K562 (cell line): ENCODE results near the gene PTBP3. TPM values are rescaled to one million over a fixed set of nuclear protein-coding genes. Genes with fewer than 3 reads are reported as not detected.
A peak's percentile ranks its signal among the peaks of the same experiment; 100 is the strongest.

Source experiments
- CUX1 ChIP-seq: fragments of 200-800 bp; sonication (Bioruptor generic); IDR thresholded peaks from 2 replicates; pipeline ENCODE4 v1.6.1; 2016; ENCODE audit warnings: missing genetic modification characterization, missing compliant biosample characterization
- FOSL1 ChIP-seq: fragments of 200-800 bp; sonication (Bioruptor generic); conservative IDR thresholded peaks from 2 replicates; pipeline ENCODE4 v1.6.1; 2016; ENCODE audit warnings: missing genetic modification characterization, missing compliant biosample characterization
- MIER1 ChIP-seq: fragments of 450-650 bp; IDR thresholded peaks from 2 replicates; pipeline ENCODE4 v1.6.1; 2016; ENCODE audit warnings: antibody characterized with exemption, mild to moderate bottlenecking, low read depth
- PBX2 ChIP-seq, 2 experiments: IDR thresholded peaks in 1 of 2; conservative IDR thresholded peaks in 1 of 2; 2 replicates each; pipeline ENCODE4 v1.6.1; 2016; ENCODE audit warnings: low read depth in 2 of 2, mild to moderate bottlenecking in 1 of 2, missing compliant biosample characterization in 1 of 2, missing genetic modification characterization in 1 of 2, moderate library complexity in 1 of 2
- POLR3G ChIP-seq: IDR thresholded peaks from 2 replicates; pipeline ENCODE4 v1.6.1; 2011; ENCODE audit not compliant: insufficient read length, insufficient replicate concordance; ENCODE audit errors: extremely low read depth
- SUPT5H ChIP-seq: fragments of 450-650 bp; IDR thresholded peaks from 2 replicates; pipeline ENCODE4 v1.6.1; 2016
- TAF7 ChIP-seq: fragments of 450-650 bp; IDR thresholded peaks from 2 replicates; pipeline ENCODE4 v1.6.1; 2016; ENCODE audit warnings: missing genetic modification characterization, missing compliant biosample characterization
- TFAP4 ChIP-seq: sonication (generic); formaldehyde crosslinking; IDR thresholded peaks from 2 replicates; pipeline ENCODE4 v1.8.0; 2022; ENCODE audit warnings: missing genetic modification reagents, mild to moderate bottlenecking, moderate library complexity, borderline replicate concordance
- THAP12 ChIP-seq: fragments of 250-450 bp; sonication (Bioruptor Pico); IDR thresholded peaks from 2 replicates; pipeline ENCODE4 v1.9.0; 2021; ENCODE audit warnings: mild to moderate bottlenecking, inconsistent platforms
- ZHX1 ChIP-seq: fragments of 150-350 bp; conservative IDR thresholded peaks from 2 replicates; pipeline ENCODE4 v1.6.1; 2014; ENCODE audit warnings: low read length
- ZNF717 ChIP-seq: fragments of 250-450 bp; sonication (Bioruptor Pico); IDR thresholded peaks from 2 replicates; pipeline ENCODE4 v1.5.0; 2021
- polyA plus RNA-seq, 8 experiments: library from polyadenylated mRNA; depleted of rRNA in 4 of 8; stranded (reverse) in 5 of 8; unstranded in 3 of 8; fragments of >200 nt; fragmentation: Nextera tagmentation in 2 of 8; fragmentation: Illumina TruSeq in 1 of 8; extraction: Ambion mirVana in 2 of 8; extraction: Trizol in 1 of 8; gene quantifications; 2 replicates each; pipeline versions ENCODE4 v1.2.1 to v1.2.3, GENCODE V29; 2011 to 2014; ENCODE audit warnings: inconsistent platforms in 1 of 8, missing spikeins in 1 of 8
- total RNA-seq, 7 experiments: library from RNA; depleted of rRNA in 6 of 7; stranded (reverse); fragments of >200 nt in 6 of 7; fragmentation: Illumina TruSeq in 2 of 7; extraction: Trizol in 2 of 7; gene quantifications; 2 replicates each; pipeline versions ENCODE4 v1.2.1 to v1.2.3, GENCODE V29; 2011 to 2021; ENCODE audit warnings: low replicate concordance in 1 of 7

PTBP3 gene
- total and polyA plus RNA-seq, 9 of the 15 experiments (the other 6 are each of a cell fraction or from before 2014, with no cell fraction given): 22.4 to 132 (median 68.0) TPM

GRCh38 chr9:112174965-112175795, 158.2 kb downstream of the PTBP3 start, which contains the start of gene SUSD1 (continued):
- TF ChIP-seq PBX2 (CRISPR knock-in tag; IDR thresholded peaks at IDR 0.05; ENCODE audit: low read depth): no peak
- TF ChIP-seq PBX2 (tag; conservative IDR thresholded peaks at IDR 0.05; ENCODE audit: low read depth): no peak
- peak; percentile 75 for TF ChIP-seq TFAP4 (CRISPR knock-in tag)
- 0 out of 2 replicates have a peak, but pooled peaks have one; percentile 19 for TF ChIP-seq MIER1
- peak; percentile 74; the same call in 1 of the 2 replicates for TF ChIP-seq THAP12
- TF ChIP-seq ZHX1: no peak
- TF ChIP-seq ZNF717 (CRISPR knock-in tag): no peak
- no peak for TF ChIP-seq POLR3G
- peak; percentile 43; the same call in 1 of the 2 replicates for TF ChIP-seq TAF7
- peak; percentile 6; the same call in 1 of the 2 replicates for TF ChIP-seq CUX1 (CRISPR knock-in tag)
- TF ChIP-seq SUPT5H: peak; percentile 63; the same call in 1 of the 2 replicates
- TF ChIP-seq FOSL1: peak; percentile 54
